Caco-2 (cell line): ENCODE data around the gene SLCO4C1. TPM values are rescaled to one million over a fixed set of nuclear protein-coding genes. Genes with fewer than 3 reads are reported as not detected.

Experiments
- BruUV-seq: library from RNA; stranded (reverse); fragments of 400-500 nt; replicated peaks from 2 replicates; lab custom pipeline; 2021; lab: Mats Ljungman, UMichigan
- CTCF ChIA-PET: fragments of 300-600 bp; sonication (Branson Sonifier 250); formaldehyde crosslinking; loops from one replicate; lab custom pipeline; 2022; ENCODE audit warnings: antibody characterized with exemption; lab: Charles Lee
- POLR2A ChIA-PET: fragments of 300-600 bp; sonication (Branson Sonifier 250); formaldehyde crosslinking; loops from one replicate; lab custom pipeline; 2022; ENCODE audit warnings: antibody characterized with exemption; lab: Charles Lee
- DNase-seq, 2 experiments: peaks; one replicate each; pipeline versions ENCODE4 v3.0.0 to v3.0.0-alpha.2; 2020 to 2022
- H3K27me3 ChIP-seq: replicated peaks from 2 replicates; pipeline ENCODE4 v1.6.0; 2011; ENCODE audit warnings: low read length; ENCODE audit not compliant: control insufficient read depth, insufficient read depth
- H3K36me3 ChIP-seq: 2 replicates; pipeline ENCODE4 v1.5.1; 2011; ENCODE audit warnings: low read length; ENCODE audit not compliant: control insufficient read depth, insufficient read depth
- H3K4me1 ChIP-seq: fragments of 250-450 bp; sonication (Bioruptor Pico); 2 replicates; pipeline ENCODE4 v1.5.1; 2020; ENCODE audit warnings: mild to moderate bottlenecking
- H3K4me3 ChIP-seq: 2 replicates; pipeline ENCODE4 v1.5.1; 2011; ENCODE audit warnings: low read depth, mild to moderate bottlenecking, control low read depth, low read length
- H3K9me3 ChIP-seq: fragments of 250-450 bp; sonication (Bioruptor Pico); 2 replicates; pipeline ENCODE4 v1.5.1; 2020; ENCODE audit warnings: mild to moderate bottlenecking, moderate library complexity
- H3K27ac Mint-ChIP-seq: one replicate; pipeline ENCODE4 v1.8.0; 2022; ENCODE audit warnings: mixed read lengths; ENCODE audit not compliant: unreplicated experiment
- H3K27me3 Mint-ChIP-seq: one replicate; pipeline ENCODE4 v1.8.0; 2022; ENCODE audit warnings: mixed read lengths; ENCODE audit not compliant: insufficient read depth, unreplicated experiment
- H3K36me3 Mint-ChIP-seq: one replicate; pipeline ENCODE4 v1.8.0; 2022; ENCODE audit warnings: mild to moderate bottlenecking, mixed read lengths; ENCODE audit not compliant: insufficient read depth, unreplicated experiment
- H3K4me1 Mint-ChIP-seq: one replicate; pipeline ENCODE4 v1.8.0; 2022; ENCODE audit warnings: low read depth, mixed read lengths; ENCODE audit not compliant: unreplicated experiment
- H3K4me3 Mint-ChIP-seq: one replicate; pipeline ENCODE4 v1.8.0; 2022; ENCODE audit warnings: mild to moderate bottlenecking, moderate library complexity, mixed read lengths; ENCODE audit not compliant: unreplicated experiment
- H3K9me3 Mint-ChIP-seq: one replicate; pipeline ENCODE4 v1.8.0; 2022; ENCODE audit warnings: mixed read lengths; ENCODE audit not compliant: unreplicated experiment
- CTCF ChIP-seq, 2 experiments: fragments of 200-600 bp in 1 of 2; IDR thresholded peaks; 1 replicate in 1 of 2; 2 replicates in 1 of 2; pipeline versions ENCODE4 v1.5.1 to v1.8.0; 2011 to 2022; ENCODE audit warnings: antibody characterized with exemption in 1 of 2, control low read depth in 1 of 2, inconsistent platforms in 1 of 2, low read depth in 1 of 2, low read length in 1 of 2, mild to moderate bottlenecking in 1 of 2, moderate library complexity in 1 of 2; ENCODE audit not compliant: insufficient read depth in 1 of 2, severe bottlenecking in 1 of 2, unreplicated experiment in 1 of 2
- intact Hi-C: fragments of 100-400 bp; cut with micrococcal nuclease; formaldehyde crosslinking; loops from one replicate; pipeline ENCODE4 v1.10.0; 2022; ENCODE audit not compliant: unreplicated experiment
- total RNA-seq: library from RNA; stranded (reverse); gene quantifications from 2 replicates; pipeline ENCODE4 v1.2.3, GENCODE V29; 2022

Gene SLCO4C1
- total RNA-seq, 1 experiment from 2014 or later, result 1.5 TPM

GRCh38 chr5:102290004-102290403 lies 6.1 kb downstream of the SLCO4C1 start:
- no peak overlapping the region for H3K4me3 Mint-ChIP-seq
- Histone ChIP-seq H3K27me3 (no peaks in the 10 kb centered on the region), H3K36me3 (no peaks in the 10 kb centered on the region), H3K4me3 (no peak overlapping the region), H3K9me3 (no peaks in the 10 kb centered on the region), H3K4me1 (no peaks in the 10 kb centered on the region)
- CTCF ChIA-PET, result no interaction called here
- H3K27me3 Mint-ChIP-seq, result no peaks in the 10 kb centered on the region
- H3K9me3 Mint-ChIP-seq, result no peaks in the 10 kb centered on the region
- POLR2A ChIA-PET, result no interaction called here
- intact Hi-C loops, result no loop called here
- no peak for DNase-seq
- BruUV-seq, result no TSS peak
- H3K36me3 Mint-ChIP-seq, result no peaks in the 10 kb centered on the region
- peaks cover 9% of the 10 kb centered on the region for H3K4me1 Mint-ChIP-seq
- no peak for TF ChIP-seq CTCF (IDR thresholded peaks at IDR 0.05; ENCODE audit: insufficient read depth in 1 of 2, low read depth in 1 of 2, low read length in 1 of 2, severe bottlenecking in 1 of 2, unreplicated experiment in 1 of 2)
- no peak overlapping the region for H3K27ac Mint-ChIP-seq

DNA sequence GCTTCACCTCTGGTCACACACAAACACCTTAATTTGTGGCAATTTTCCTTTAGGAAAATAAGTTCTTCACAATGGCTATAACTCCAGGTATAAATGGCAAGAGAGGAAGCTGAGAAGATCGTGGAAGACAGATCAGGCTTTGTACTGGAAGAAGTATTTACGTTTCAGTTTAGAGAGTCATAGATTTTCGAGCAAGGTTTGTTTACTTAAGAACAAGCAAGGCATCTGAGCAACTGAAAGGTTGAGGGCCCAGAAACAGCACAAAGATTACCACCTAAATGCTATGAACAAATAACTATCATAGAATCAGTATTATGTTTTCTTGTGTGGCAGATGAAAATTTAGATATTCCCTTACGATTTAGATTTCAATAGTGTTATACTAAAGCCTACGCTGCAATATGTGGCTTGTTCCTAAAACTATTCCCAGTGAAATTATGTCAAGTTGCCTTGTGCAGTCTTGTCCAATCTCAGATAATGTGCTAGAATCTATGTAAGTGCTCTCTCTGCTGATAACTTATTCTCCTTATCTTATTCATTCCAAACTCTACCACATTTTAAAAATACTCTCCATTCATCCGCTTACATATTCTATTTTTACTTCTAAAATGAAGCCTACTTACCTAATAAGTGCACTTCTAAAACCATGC lies 6.7 kb downstream of the SLCO4C1 start:
- CTCF ChIA-PET, result no interaction called here
- Mint-ChIP-seq H3K9me3 (no peaks in the 10 kb centered on the region), H3K27me3 (no peaks in the 10 kb centered on the region), H3K4me3 (no peak overlapping the region), H3K27ac (no peak overlapping the region), H3K36me3 (no peaks in the 10 kb centered on the region), H3K4me1 (peaks cover 9% of the 10 kb centered on the region)
- DNase-seq, result no peak
- BruUV-seq, result no TSS peak
- POLR2A ChIA-PET, result no interaction called here
- no peak for TF ChIP-seq CTCF (IDR thresholded peaks at IDR 0.05; ENCODE audit: insufficient read depth in 1 of 2, low read depth in 1 of 2, low read length in 1 of 2, severe bottlenecking in 1 of 2, unreplicated experiment in 1 of 2)
- Histone ChIP-seq H3K4me3 (no peak overlapping the region), H3K27me3 (no peaks in the 10 kb centered on the region), H3K4me1 (no peaks in the 10 kb centered on the region), H3K36me3 (no peaks in the 10 kb centered on the region), H3K9me3 (no peaks in the 10 kb centered on the region)
- intact Hi-C loops, result no loop called here

DNA sequence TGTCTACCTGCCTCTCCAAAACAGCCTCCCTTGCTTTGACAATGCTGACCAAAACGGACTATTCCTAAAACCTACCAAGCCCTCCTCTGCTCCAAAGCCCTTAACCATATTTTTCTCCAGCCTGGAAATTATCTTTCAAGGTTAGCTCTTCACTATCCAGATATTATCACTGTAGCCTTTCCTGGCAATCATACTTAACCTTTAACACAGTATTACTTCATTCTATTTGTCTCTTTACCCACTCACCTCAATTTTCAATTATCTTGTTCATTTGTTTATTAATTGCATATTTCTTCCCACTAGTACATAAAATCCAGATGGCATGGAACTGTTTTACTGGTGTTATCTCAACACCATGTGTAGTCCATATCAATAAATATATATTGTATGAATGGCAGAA lies 7.5 kb downstream of the SLCO4C1 start:
- H3K27me3 ChIP-seq, result no peaks in the 10 kb centered on the region
- DNase-seq, result no peak
- BruUV-seq, result no TSS peak
- Mint-ChIP-seq H3K27ac (no peak overlapping the region), H3K27me3 (no peaks in the 10 kb centered on the region), H3K36me3 (no peaks in the 10 kb centered on the region), H3K4me1 (peaks cover 9% of the 10 kb centered on the region), H3K4me3 (no peak overlapping the region), H3K9me3 (no peaks in the 10 kb centered on the region)
- intact Hi-C loops, result no loop called here
- no peaks in the 10 kb centered on the region for H3K36me3 ChIP-seq
- ChIA-PET POLR2A (no interaction called here), CTCF (no interaction called here)
- H3K4me1 ChIP-seq, result no peaks in the 10 kb centered on the region
- no peaks in the 10 kb centered on the region for H3K9me3 ChIP-seq
- no peak for TF ChIP-seq CTCF (IDR thresholded peaks at IDR 0.05; ENCODE audit: insufficient read depth in 1 of 2, low read depth in 1 of 2, low read length in 1 of 2, severe bottlenecking in 1 of 2, unreplicated experiment in 1 of 2)
- H3K4me3 ChIP-seq, result no peak overlapping the region
